NCI-H82 treated with DMSO at 0.1 percent for 48 hours (cell line): ENCODE measurements around the gene PRR13.
A peak's percentile ranks its signal among the peaks of the same experiment; 100 is the strongest.

Experiments
- DNase-seq: peaks from one replicate; lab custom pipeline; 2025; ENCODE audit not compliant: unreplicated experiment; lab: John Stamatoyannopoulos, UW

Gene PRR13

DNA sequence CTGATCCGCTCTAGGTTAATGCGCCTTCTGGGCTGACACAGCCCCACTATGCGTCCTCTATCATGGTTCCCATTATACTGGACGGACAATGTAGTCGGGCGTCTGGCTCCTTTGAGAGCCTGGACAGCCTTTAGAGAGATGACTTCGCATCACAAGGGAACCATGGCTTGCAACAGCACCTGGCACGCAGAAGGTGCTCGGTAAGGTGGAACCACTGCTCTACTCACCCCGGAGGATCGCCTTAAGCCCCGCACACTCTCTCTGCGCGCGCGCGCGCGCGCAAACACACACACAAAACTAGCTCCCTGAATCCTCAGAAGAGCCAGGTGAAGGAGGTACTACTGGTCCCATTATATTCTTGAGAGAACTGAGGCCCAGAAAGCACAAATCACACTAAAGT, 50.7 kb downstream of the PRR13 start:
- no peak for DNase-seq

GRCh38 chr12:53492830-53493609, 51.5 kb downstream of the PRR13 start:
- peak; percentile 78 for DNase-seq

- no peak for DNase-seq
These were observed 52.3 kb downstream of the PRR13 start for GRCh38 chr12:53493610-53494391.
